Measurements from ENCODE around the gene NEDD8.

The NEDD8 gene

DNA sequence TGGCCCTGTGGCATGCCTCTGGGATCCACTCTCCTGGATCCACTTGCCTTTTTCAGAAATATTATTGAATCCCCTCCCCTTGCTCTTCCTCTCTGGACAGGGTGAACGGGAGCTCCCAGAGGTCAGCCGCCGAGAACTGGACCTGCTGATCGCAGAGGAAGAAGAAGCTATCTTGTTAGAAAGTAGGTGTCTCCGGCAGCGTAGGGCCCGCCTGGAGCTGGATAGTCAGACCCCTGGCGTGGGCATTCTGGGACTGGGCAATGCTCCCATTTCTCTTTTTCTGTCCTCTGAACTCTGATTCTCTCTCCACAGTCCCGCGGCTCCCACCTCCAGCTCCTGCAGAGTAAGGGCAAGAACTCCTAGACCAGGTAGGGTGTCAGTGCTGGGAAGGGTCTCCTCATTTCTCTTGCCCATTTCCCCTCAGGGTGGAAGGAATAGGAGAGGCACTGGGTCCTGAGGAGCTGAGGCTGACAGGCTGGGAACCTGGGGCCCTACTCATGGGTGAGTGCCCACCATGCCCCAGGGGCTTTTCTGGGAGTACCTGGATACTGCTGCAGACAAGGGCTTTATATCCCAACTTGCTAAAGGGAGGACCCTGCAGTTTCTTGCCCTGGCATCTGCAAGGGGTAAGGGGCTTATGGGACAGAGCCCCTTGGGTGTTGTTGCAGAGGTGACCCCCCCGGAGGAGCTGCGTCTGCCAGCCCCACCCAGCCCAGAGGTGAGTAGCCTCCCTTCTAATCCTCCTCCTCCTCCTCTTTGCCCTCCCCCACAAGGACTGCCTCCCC is 54.9 kb downstream of the NEDD8 start:
- no peak for DNase-seq

DNA sequence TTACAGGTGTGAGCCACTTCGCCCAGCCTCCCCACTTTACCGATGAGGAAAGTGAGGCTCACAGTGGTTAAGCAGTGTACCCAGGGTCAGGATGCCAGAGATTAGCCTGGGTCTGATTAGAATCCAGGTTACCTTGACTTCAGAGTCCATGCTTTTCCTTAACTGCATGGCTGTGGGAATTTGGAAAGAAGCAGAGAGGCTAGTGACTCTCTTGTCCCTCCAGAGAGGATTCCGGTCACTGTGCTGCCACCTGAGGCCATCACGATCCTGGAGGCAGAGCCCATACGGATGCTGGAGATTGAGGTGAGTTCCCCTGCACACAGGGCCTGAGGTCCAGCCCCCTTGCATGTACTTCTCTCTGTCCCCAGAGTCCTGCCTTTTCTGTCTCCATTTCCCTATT is 55.6 kb downstream of the NEDD8 start:
- no peak for DNase-seq

DNA sequence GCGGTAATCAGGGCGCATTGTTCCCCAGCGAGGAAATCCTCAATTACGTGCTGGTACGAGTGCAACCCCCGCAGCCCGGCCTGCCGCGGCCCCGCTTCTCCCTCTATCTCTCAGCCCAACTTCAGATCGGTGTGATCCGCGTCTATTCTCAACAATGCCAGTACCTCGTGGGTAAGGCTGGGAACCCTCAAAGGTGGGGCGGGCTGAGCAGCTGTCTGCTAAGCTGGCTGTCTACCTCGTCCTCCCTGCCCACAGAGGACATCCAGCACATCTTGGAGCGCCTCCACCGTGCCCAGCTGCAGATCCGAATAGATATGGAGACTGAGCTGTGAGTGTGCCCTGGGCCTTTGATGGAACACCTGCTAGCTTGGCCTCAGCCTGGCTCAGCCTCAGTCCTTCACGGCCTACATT is 59.3 kb downstream of the NEDD8 start:
- DNase-seq, result no peak

DNA sequence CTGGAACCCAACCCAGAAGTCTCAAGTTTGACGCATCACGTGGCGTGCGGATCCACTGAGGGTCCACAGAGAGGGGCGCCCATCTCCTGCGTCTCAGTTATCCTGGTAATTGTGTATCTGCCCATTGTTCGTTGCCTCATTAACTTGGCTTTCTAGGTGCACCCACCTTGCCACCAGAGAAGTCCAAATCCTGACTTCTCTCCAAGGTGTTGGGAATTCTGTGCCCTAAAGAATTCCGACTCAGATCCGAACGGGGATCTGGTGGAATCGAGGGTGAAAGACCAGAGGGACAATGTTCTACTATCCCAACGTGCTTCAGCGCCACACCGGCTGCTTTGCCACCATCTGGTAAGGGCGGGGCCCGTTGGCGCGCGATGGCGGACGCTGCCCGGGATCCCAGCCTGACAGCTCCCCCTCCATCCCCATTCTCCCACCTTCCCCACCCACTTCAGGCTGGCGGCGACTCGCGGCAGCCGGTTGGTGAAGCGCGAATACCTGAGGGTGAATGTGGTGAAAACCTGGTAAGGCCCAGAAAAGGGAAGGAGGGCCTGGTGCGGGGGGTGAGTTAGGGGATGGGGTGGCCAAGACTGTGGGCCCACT is 59.8 kb downstream of the NEDD8 start:
- no peak for DNase-seq

DNA sequence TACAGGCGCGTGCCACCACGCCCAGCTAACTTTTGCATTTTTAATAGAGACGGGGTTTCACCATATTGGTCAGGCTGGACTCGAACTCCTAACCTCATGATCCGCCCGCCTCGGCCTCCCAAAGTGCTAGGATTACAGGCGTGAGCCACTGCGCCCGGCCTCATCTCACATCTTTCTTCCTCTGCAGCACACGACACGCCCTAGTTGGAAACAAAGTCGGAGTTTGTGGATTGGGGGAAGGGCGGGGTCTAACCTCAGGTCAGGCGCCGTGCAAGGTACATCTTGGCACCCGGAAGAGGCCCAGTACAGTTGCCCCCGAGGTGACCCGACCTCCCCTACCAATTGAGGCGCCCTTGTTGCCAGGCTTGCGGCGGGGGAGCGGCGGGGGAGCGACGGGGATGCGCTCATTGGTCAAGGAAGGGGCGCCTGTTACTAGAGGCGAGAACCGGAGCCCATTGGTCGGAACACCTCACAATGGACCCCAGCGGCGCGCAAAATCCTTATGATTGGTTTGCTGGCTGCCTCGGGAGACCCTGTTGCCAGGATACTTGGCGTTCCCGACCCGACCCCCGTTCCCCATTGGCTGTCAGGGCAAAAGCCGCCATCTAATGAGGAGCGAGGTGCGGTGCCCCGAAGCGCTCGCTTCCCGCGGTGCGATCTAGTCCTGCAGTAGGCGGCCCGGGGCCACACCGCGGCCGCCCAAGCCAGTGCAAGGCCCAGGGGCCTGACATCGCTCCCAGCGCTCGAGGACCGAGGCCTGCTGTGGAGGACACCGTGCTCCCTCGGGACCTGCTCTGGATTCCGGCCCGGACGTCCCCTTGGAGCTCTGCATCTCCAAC is 60.5 kb downstream of the NEDD8 start, which contains the start of gene REC8:
REC8 (plus strand) TSS at position 659 of the 839 bp plus-strand sequence. CDS start 473 bp downstream, outside the sequence.
- DNase-seq, result no peak

DNA sequence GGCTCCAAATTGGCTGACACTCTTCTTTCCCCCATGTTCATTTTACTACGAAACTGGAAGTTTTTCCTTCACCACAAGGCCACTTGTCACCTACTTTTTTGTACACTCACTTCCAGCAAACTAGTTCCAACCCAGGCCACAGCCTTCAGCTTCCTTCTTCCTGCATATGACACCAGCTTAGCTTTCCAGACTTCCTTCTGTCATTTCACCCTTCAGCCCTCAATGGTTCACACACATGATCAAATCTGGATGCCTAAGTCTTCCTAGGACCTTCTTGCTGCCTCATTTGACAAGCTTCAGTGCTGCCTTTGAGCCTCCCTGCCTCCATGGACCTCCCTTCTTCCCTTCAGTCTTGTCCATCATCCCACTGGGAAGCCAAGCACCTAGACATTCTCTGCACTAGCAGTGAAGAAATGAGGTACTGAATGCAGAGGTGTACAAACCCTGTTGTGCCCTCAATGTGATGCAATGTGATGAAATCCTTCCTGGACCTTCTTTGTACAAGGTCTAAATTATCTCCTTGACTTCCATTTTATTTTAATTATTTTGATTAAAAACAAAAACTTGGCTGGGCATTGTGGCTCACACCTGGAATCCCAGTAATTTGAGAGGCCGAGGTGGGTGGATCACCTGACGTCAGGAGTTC is 64.6 kb downstream of the NEDD8 start:
- no peak for DNase-seq
